Colonic mucosa (tissue), 4 donors: ENCODE measurements around the gene PIAS1. TPM values are rescaled to one million over a fixed set of nuclear protein-coding genes. Genes with fewer than 3 reads are reported as not detected.

Experiments
- DNase-seq: peaks from one replicate; pipeline ENCODE4 v3.0.0-alpha.2; 2020
- H3K27ac ChIP-seq: fragments of 200-600 bp; one replicate; pipeline ENCODE4 v1.8.0; 2021
- H3K27me3 ChIP-seq: fragments of 200-600 bp; one replicate; pipeline ENCODE4 v1.8.0; 2021
- H3K36me3 ChIP-seq: fragments of 200-600 bp; one replicate; pipeline ENCODE4 v1.8.0; 2021
- H3K4me1 ChIP-seq: fragments of 200-600 bp; one replicate; pipeline ENCODE4 v1.8.0; 2021; ENCODE audit warnings: mild to moderate bottlenecking
- H3K4me3 ChIP-seq: fragments of 200-600 bp; one replicate; pipeline ENCODE4 v1.8.0; 2021
- H3K9ac ChIP-seq, 2 donors: one replicate each; pipeline ENCODE4 v1.7.0; 2013; ENCODE audit warnings: control low read depth in 2 of 2, low read depth in 2 of 2, low read length in 2 of 2
- H3K9me3 ChIP-seq: fragments of 200-600 bp; one replicate; pipeline ENCODE4 v1.8.0; 2021
- intact Hi-C: fragments of 100-400 bp; cut with DNase I; formaldehyde crosslinking; loops from one replicate; pipeline ENCODE4 v1.14.1; 2022
- total RNA-seq, 2 donors: library from RNA; stranded (reverse); fragmentation: NEBNext Ultra II Directional in 1 of 2; extraction: Animal tissue kit (Norgen Biotek cat#: 25700) in 1 of 2; gene quantifications; one replicate each; pipeline ENCODE4 v1.2.1, GENCODE V29; 2021
- TF ChIP-seq, protein P1 (sequence below): fragments of 200-600 bp; IDR thresholded peaks from one replicate; pipeline ENCODE4 v1.8.0; 2022; ENCODE audit warnings: antibody characterized with exemption, mild to moderate bottlenecking
- donor health status: healthy.
- donor health status: DM: no; HTN: no; CAD: no.
- donor health status: DM: no; HTN: no; CAD: no.

The PIAS1 gene
- total RNA-seq, 2 donors from 2014 or later, result 26.6 to 33.0 TPM

GRCh38 chr15:68177742-68178141 lies 123.6 kb downstream of the PIAS1 start:
- TF ChIP-seq, protein P1, sequence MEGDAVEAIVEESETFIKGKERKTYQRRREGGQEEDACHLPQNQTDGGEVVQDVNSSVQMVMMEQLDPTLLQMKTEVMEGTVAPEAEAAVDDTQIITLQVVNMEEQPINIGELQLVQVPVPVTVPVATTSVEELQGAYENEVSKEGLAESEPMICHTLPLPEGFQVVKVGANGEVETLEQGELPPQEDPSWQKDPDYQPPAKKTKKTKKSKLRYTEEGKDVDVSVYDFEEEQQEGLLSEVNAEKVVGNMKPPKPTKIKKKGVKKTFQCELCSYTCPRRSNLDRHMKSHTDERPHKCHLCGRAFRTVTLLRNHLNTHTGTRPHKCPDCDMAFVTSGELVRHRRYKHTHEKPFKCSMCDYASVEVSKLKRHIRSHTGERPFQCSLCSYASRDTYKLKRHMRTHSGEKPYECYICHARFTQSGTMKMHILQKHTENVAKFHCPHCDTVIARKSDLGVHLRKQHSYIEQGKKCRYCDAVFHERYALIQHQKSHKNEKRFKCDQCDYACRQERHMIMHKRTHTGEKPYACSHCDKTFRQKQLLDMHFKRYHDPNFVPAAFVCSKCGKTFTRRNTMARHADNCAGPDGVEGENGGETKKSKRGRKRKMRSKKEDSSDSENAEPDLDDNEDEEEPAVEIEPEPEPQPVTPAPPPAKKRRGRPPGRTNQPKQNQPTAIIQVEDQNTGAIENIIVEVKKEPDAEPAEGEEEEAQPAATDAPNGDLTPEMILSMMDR, result no peak
- H3K4me1 ChIP-seq, result no peaks in the 10 kb centered on the region
- intact Hi-C loops, result no loop called here
- H3K4me3 ChIP-seq, result no peak overlapping the region
- H3K27ac ChIP-seq, result no peak overlapping the region
- peaks cover 4% of the 10 kb centered on the region for H3K36me3 ChIP-seq
- H3K9ac ChIP-seq, result no peak overlapping the region
- H3K27me3 ChIP-seq, result no peaks in the 10 kb centered on the region
- no peak for DNase-seq
- H3K9me3 ChIP-seq, result no peaks in the 10 kb centered on the region

GRCh38 chr15:68183616-68184315 lies 129.7 kb downstream of the PIAS1 start:
- Histone ChIP-seq H3K36me3 (no peaks in the 10 kb centered on the region), H3K4me3 (no peak overlapping the region), H3K9me3 (no peaks in the 10 kb centered on the region), H3K9ac (no peak overlapping the region), H3K4me1 (no peaks in the 10 kb centered on the region), H3K27me3 (no peaks in the 10 kb centered on the region), H3K27ac (no peak overlapping the region)
- TF ChIP-seq, protein P1, result no peak
- no peak for DNase-seq
- intact Hi-C loops, result no loop called here

GRCh38 chr15:68184616-68185480 lies 130.7 kb downstream of the PIAS1 start:
- no peak overlapping the region for H3K27ac ChIP-seq
- intact Hi-C loops, result no loop called here
- TF ChIP-seq, protein P1, result no peak
- H3K36me3 ChIP-seq, result no peaks in the 10 kb centered on the region
- DNase-seq, result no peak
- H3K27me3 ChIP-seq, result no peaks in the 10 kb centered on the region
- no peaks in the 10 kb centered on the region for H3K9me3 ChIP-seq
- no peak overlapping the region for H3K9ac ChIP-seq
- H3K4me3 ChIP-seq, result no peak overlapping the region
- no peaks in the 10 kb centered on the region for H3K4me1 ChIP-seq

- DNase-seq, result no peak
- Histone ChIP-seq H3K27me3 (no peaks in the 10 kb centered on the region), H3K9ac (no peak overlapping the region), H3K27ac (no peak overlapping the region), H3K4me3 (no peak overlapping the region), H3K36me3 (no peaks in the 10 kb centered on the region), H3K9me3 (no peaks in the 10 kb centered on the region), H3K4me1 (no peaks in the 10 kb centered on the region)
- TF ChIP-seq, protein P1, result no peak
- intact Hi-C loops, result no loop called here
Measured at GRCh38 chr15:68186671-68187397, 132.7 kb downstream of the PIAS1 start.

DNA sequence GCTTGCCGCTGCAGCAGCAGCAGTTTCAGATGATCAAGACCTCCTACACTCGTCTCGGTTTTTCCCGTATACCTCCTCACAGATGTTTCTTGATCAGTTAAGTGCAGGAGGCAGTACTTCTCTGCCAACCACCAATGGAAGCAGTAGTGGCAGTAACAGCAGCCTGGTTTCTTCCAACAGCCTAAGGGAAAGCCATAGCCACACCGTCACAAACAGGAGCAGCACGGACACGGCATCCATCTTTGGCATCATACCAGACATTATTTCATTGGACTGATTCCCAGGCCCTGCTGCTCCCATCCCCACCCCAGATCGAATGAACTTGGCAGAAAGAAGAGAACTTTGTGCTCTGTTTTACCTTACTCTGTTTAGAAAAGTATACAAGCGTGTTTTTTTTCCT lies 133.4 kb downstream of the PIAS1 start:
- Histone ChIP-seq H3K36me3 (peaks cover under 1% of the 10 kb centered on the region), H3K9me3 (no peaks in the 10 kb centered on the region), H3K27ac (no peak overlapping the region), H3K4me1 (no peaks in the 10 kb centered on the region), H3K9ac (no peak overlapping the region), H3K4me3 (no peak overlapping the region), H3K27me3 (no peaks in the 10 kb centered on the region)
- DNase-seq, result peak; percentile 79
- intact Hi-C loops, result no loop called here
- TF ChIP-seq, protein P1, result no peak
